Progenitor cell of endocrine pancreas (in vitro differentiated cells): Measurements from ENCODE around the gene FOXO1. TPM values are rescaled to one million over a fixed set of nuclear protein-coding genes. Genes with fewer than 3 reads are reported as not detected.
"Not testable (repeated sequence)": the region's sequence is repeated elsewhere in the genome, so short reads cannot be mapped to it uniquely, and the experiment has no call there.

Experiments used
- DNase-seq: peaks from one replicate; pipeline ENCODE4 v3.0.0; 2021; ENCODE audit warnings: low spot score; ENCODE audit not compliant: unreplicated experiment
- H3K27ac Mint-ChIP-seq: 2 replicates; pipeline ENCODE4 v1.8.0; 2021; ENCODE audit warnings: mild to moderate bottlenecking, moderate library complexity, mixed read lengths
- H3K27me3 Mint-ChIP-seq: 2 replicates; pipeline ENCODE4 v1.8.0; 2021; ENCODE audit warnings: mixed read lengths
- H3K36me3 Mint-ChIP-seq: 2 replicates; pipeline ENCODE4 v1.8.0; 2022; ENCODE audit warnings: mixed read lengths; ENCODE audit not compliant: insufficient read depth
- H3K4me1 Mint-ChIP-seq: 2 replicates; pipeline ENCODE4 v1.8.0; 2021; ENCODE audit warnings: low read depth, mixed read lengths
- H3K4me3 Mint-ChIP-seq: 2 replicates; pipeline ENCODE4 v1.8.0; 2021; ENCODE audit warnings: low read depth, mild to moderate bottlenecking, moderate library complexity, mixed read lengths
- H3K9me3 Mint-ChIP-seq: 2 replicates; pipeline ENCODE4 v1.8.0; 2021; ENCODE audit warnings: low read depth, mixed read lengths
- CTCF ChIP-seq: fragments of 200-600 bp; sonication (generic); IDR thresholded peaks from one replicate; pipeline ENCODE4 v1.5.0; 2021; ENCODE audit warnings: antibody characterized with exemption, mild to moderate bottlenecking; ENCODE audit not compliant: unreplicated experiment
- long read RNA-seq: library from polyadenylated mRNA; unstranded; transcript quantifications from one replicate; pipeline ENCODE4 v2.0.0, GENCODE V29; 2020
- total RNA-seq: library from RNA; stranded (reverse); gene quantifications from 2 replicates; pipeline ENCODE4 v1.2.1, GENCODE V29; 2021

The FOXO1 gene
- 15.7 TPM in 2 replicates for total RNA-seq
- long read RNA-seq, full-length matches to known transcripts = 2 of 13 reads
- long read RNA-seq, partial matches to known transcripts = 0 of 13 reads
- long read RNA-seq, other reads (novel, unspliced or antisense) = 11 of 13 reads

GRCh38 chr13:40666045-40666932 is at the start of gene FOXO1:
Gene FOXO1, minus strand, starts transcription at chr13:40666641. Its CDS starts 429 bp downstream, at chr13:40666212.
- Mint-ChIP-seq H3K27ac (peak within 1 kb of the TSS; percentile 89), H3K9me3 (no peaks in the 10 kb centered on the region), H3K27me3 (peaks cover 10% of the 10 kb centered on the region), H3K36me3 (no peaks in the 10 kb centered on the region), H3K4me3 (peak within 1 kb of the TSS; percentile 90), H3K4me1 (peaks cover 11% of the 10 kb centered on the region)
- TF ChIP-seq CTCF = no peak
- DNase-seq = peak; percentile 78

- Mint-ChIP-seq H3K9me3 (peaks cover 20% of the 10 kb centered on the region), H3K36me3 (peaks cover 36% of the 10 kb centered on the region)
- H3K4me1 Mint-ChIP-seq, H3K4me3 Mint-ChIP-seq, DNase-seq, H3K27ac Mint-ChIP-seq, H3K27me3 Mint-ChIP-seq: not testable (repeated sequence)
Measured at GRCh38 chr13:40714433-40714832, 48.0 kb upstream of the FOXO1 start.

GRCh38 chr13:40706439-40706838 is 40.0 kb upstream of the FOXO1 start:
- H3K9me3 Mint-ChIP-seq = peaks cover 45% of the 10 kb centered on the region
- TF ChIP-seq CTCF = no peak
- peaks cover 13% of the 10 kb centered on the region for H3K36me3 Mint-ChIP-seq
- no peaks in the 10 kb centered on the region for H3K27me3 Mint-ChIP-seq
- no peaks in the 10 kb centered on the region for H3K4me1 Mint-ChIP-seq
- H3K27ac Mint-ChIP-seq = no peak overlapping the region
- DNase-seq = no peak
- H3K4me3 Mint-ChIP-seq = no peak overlapping the region

- Mint-ChIP-seq H3K4me1 (no peaks in the 10 kb centered on the region), H3K27me3 (no peaks in the 10 kb centered on the region), H3K9me3 (peaks cover 5% of the 10 kb centered on the region), H3K4me3 (no peak overlapping the region), H3K27ac (no peak overlapping the region), H3K36me3 (peaks cover 1% of the 10 kb centered on the region)
- no peak for TF ChIP-seq CTCF
- no peak for DNase-seq
Measured at GRCh38 chr13:40697711-40698110, 31.3 kb upstream of the FOXO1 start.

- Mint-ChIP-seq H3K27ac (no peak overlapping the region), H3K4me3 (no peak overlapping the region), H3K27me3 (no peaks in the 10 kb centered on the region), H3K36me3 (peaks cover 1% of the 10 kb centered on the region), H3K4me1 (no peaks in the 10 kb centered on the region), H3K9me3 (peaks cover 5% of the 10 kb centered on the region)
- DNase-seq = no peak
- TF ChIP-seq CTCF = no peak
Measured at GRCh38 chr13:40694426-40694825, 28.0 kb upstream of the FOXO1 start.

GRCh38 chr13:40692946-40693345 is 26.5 kb upstream of the FOXO1 start:
- Mint-ChIP-seq H3K4me3 (no peak overlapping the region), H3K9me3 (no peaks in the 10 kb centered on the region), H3K27ac (no peak overlapping the region), H3K36me3 (no peaks in the 10 kb centered on the region), H3K4me1 (no peaks in the 10 kb centered on the region), H3K27me3 (no peaks in the 10 kb centered on the region)
- no peak for DNase-seq
- no peak for TF ChIP-seq CTCF
